ENCODE measurements around the gene KIAA0825.

- TF ChIP-seq CTCF (IDR thresholded peaks at IDR 0.05) (no peak), POLR2AphosphoS5 (IDR thresholded peaks at IDR 0.05; ENCODE audit: low read depth, low read length) (no peak), REST (IDR thresholded peaks at IDR 0.05; ENCODE audit: insufficient read depth in 1 of 2, low read depth in 2 of 2, low read length in 1 of 2) (no peak), TCF7L2 (IDR thresholded peaks at IDR 0.05; ENCODE audit: low read depth, low read length) (no peak)
Observed at GRCh38 chr5:94140300-94140699, 478.1 kb downstream of the KIAA0825 start.

Data from Panc1 (cell line).